Measurements from ENCODE around the gene PFKP.

Gene PFKP

GRCh38 chr10:3111621-3112163, 44.3 kb downstream of the PFKP start:
- peaks cover 33% of the 10 kb centered on the region for H3K36me3 ChIP-seq (ENCODE audit: control insufficient read depth, insufficient read depth, low read length)
- H3K9me3 ChIP-seq (ENCODE audit: control insufficient read depth, low read length): no peaks in the 10 kb centered on the region
- no peaks in the 10 kb centered on the region for H3K4me1 ChIP-seq (ENCODE audit: control insufficient read depth, insufficient read depth, low read length)
- WGBS, 2 experiments: 79% methylated on average over 15 of the region's 15 CpGs
- H3K27ac ChIP-seq (ENCODE audit: insufficient read depth, low read depth, low read length, poor library complexity, severe bottlenecking): no peak overlapping the region
- no peaks in the 10 kb centered on the region for H3K27me3 ChIP-seq (ENCODE audit: control insufficient read depth, insufficient read depth, low read length, poor library complexity, severe bottlenecking)
- H3K4me3 ChIP-seq (ENCODE audit: insufficient read depth, low read depth, low read length): no peak overlapping the region

GRCh38 chr10:3113343-3113720, 46.0 kb downstream of the PFKP start:
- H3K27ac ChIP-seq (ENCODE audit: insufficient read depth, low read depth, low read length, poor library complexity, severe bottlenecking): no peak overlapping the region
- WGBS, 2 experiments: 97% methylated on average over 19 of the region's 19 CpGs
- no peaks in the 10 kb centered on the region for H3K4me1 ChIP-seq (ENCODE audit: control insufficient read depth, insufficient read depth, low read length)
- H3K27me3 ChIP-seq (ENCODE audit: control insufficient read depth, insufficient read depth, low read length, poor library complexity, severe bottlenecking): no peaks in the 10 kb centered on the region
- H3K36me3 ChIP-seq (ENCODE audit: control insufficient read depth, insufficient read depth, low read length): peaks cover 26% of the 10 kb centered on the region
- H3K9me3 ChIP-seq (ENCODE audit: control insufficient read depth, low read length): no peaks in the 10 kb centered on the region
- no peak overlapping the region for H3K4me3 ChIP-seq (ENCODE audit: insufficient read depth, low read depth, low read length)

- 95 to 97% methylated on average over 8 of the region's 8 CpGs for WGBS, 2 experiments
- Histone ChIP-seq H3K27me3 (ENCODE audit: control insufficient read depth, insufficient read depth, low read length, poor library complexity, severe bottlenecking) (no peaks in the 10 kb centered on the region), H3K27ac (ENCODE audit: insufficient read depth, low read depth, low read length, poor library complexity, severe bottlenecking) (no peak overlapping the region), H3K36me3 (ENCODE audit: control insufficient read depth, insufficient read depth, low read length) (peaks cover 14% of the 10 kb centered on the region), H3K4me3 (ENCODE audit: insufficient read depth, low read depth, low read length) (no peak overlapping the region), H3K9me3 (ENCODE audit: control insufficient read depth, low read length) (no peaks in the 10 kb centered on the region), H3K4me1 (ENCODE audit: control insufficient read depth, insufficient read depth, low read length) (no peaks in the 10 kb centered on the region)
These were observed 48.3 kb downstream of the PFKP start for GRCh38 chr10:3115685-3116084.

- peaks cover 10% of the 10 kb centered on the region for H3K36me3 ChIP-seq (ENCODE audit: control insufficient read depth, insufficient read depth, low read length)
- no peak overlapping the region for H3K4me3 ChIP-seq (ENCODE audit: insufficient read depth, low read depth, low read length)
- 86 to 91% methylated on average over 18 to 20 of the region's 20 CpGs for WGBS, 2 experiments
- H3K4me1 ChIP-seq (ENCODE audit: control insufficient read depth, insufficient read depth, low read length): no peaks in the 10 kb centered on the region
- no peaks in the 10 kb centered on the region for H3K9me3 ChIP-seq (ENCODE audit: control insufficient read depth, low read length)
- no peaks in the 10 kb centered on the region for H3K27me3 ChIP-seq (ENCODE audit: control insufficient read depth, insufficient read depth, low read length, poor library complexity, severe bottlenecking)
- no peak overlapping the region for H3K27ac ChIP-seq (ENCODE audit: insufficient read depth, low read depth, low read length, poor library complexity, severe bottlenecking)
These were observed 49.3 kb downstream of the PFKP start for GRCh38 chr10:3116508-3117100.

- H3K27me3 ChIP-seq (ENCODE audit: control insufficient read depth, insufficient read depth, low read length, poor library complexity, severe bottlenecking): no peaks in the 10 kb centered on the region
- 96% methylated on average over 12 of the region's 12 CpGs for whole genome bisulfite sequencing, 2 experiments
- H3K4me3 ChIP-seq (ENCODE audit: insufficient read depth, low read depth, low read length): no peak overlapping the region
- no peaks in the 10 kb centered on the region for H3K9me3 ChIP-seq (ENCODE audit: control insufficient read depth, low read length)
- H3K36me3 ChIP-seq (ENCODE audit: control insufficient read depth, insufficient read depth, low read length): peaks cover 10% of the 10 kb centered on the region
- H3K4me1 ChIP-seq (ENCODE audit: control insufficient read depth, insufficient read depth, low read length): no peaks in the 10 kb centered on the region
- no peak overlapping the region for H3K27ac ChIP-seq (ENCODE audit: insufficient read depth, low read depth, low read length, poor library complexity, severe bottlenecking)
These were observed 50.1 kb downstream of the PFKP start for GRCh38 chr10:3117486-3117885.

GRCh38 chr10:3118641-3119091, 51.3 kb downstream of the PFKP start:
- Histone ChIP-seq H3K4me1 (ENCODE audit: control insufficient read depth, insufficient read depth, low read length) (no peaks in the 10 kb centered on the region), H3K36me3 (ENCODE audit: control insufficient read depth, insufficient read depth, low read length) (peaks cover 2% of the 10 kb centered on the region), H3K9me3 (ENCODE audit: control insufficient read depth, low read length) (no peaks in the 10 kb centered on the region), H3K27me3 (ENCODE audit: control insufficient read depth, insufficient read depth, low read length, poor library complexity, severe bottlenecking) (no peaks in the 10 kb centered on the region), H3K27ac (ENCODE audit: insufficient read depth, low read depth, low read length, poor library complexity, severe bottlenecking) (no peak overlapping the region), H3K4me3 (ENCODE audit: insufficient read depth, low read depth, low read length) (no peak overlapping the region)
- 90 to 91% methylated on average over 32 of the region's 32 CpGs for WGBS, 2 experiments

GRCh38 chr10:3119796-3120459, 52.6 kb downstream of the PFKP start:
- WGBS, 2 experiments: 91 to 93% methylated on average over 31 of the region's 31 CpGs

GRCh38 chr10:3122034-3122433, 54.7 kb downstream of the PFKP start:
- 88% methylated on average over 14 of the region's 14 CpGs for WGBS, 2 experiments

More at GRCh38 chr10:3119796-3120459, 52.6 kb downstream of the PFKP start:
- Histone ChIP-seq H3K27me3 (ENCODE audit: control insufficient read depth, insufficient read depth, low read length, poor library complexity, severe bottlenecking) (no peaks in the 10 kb centered on the region), H3K4me1 (ENCODE audit: control insufficient read depth, insufficient read depth, low read length) (no peaks in the 10 kb centered on the region), H3K9me3 (ENCODE audit: control insufficient read depth, low read length) (no peaks in the 10 kb centered on the region), H3K27ac (ENCODE audit: insufficient read depth, low read depth, low read length, poor library complexity, severe bottlenecking) (no peak overlapping the region), H3K4me3 (ENCODE audit: insufficient read depth, low read depth, low read length) (no peak overlapping the region), H3K36me3 (ENCODE audit: control insufficient read depth, insufficient read depth, low read length) (peaks cover 10% of the 10 kb centered on the region)

GRCh38 chr10:3122486-3123205, 55.3 kb downstream of the PFKP start:
- Histone ChIP-seq H3K4me1 (ENCODE audit: control insufficient read depth, insufficient read depth, low read length) (peaks cover 13% of the 10 kb centered on the region), H3K27ac (ENCODE audit: insufficient read depth, low read depth, low read length, poor library complexity, severe bottlenecking) (no peak overlapping the region), H3K9me3 (ENCODE audit: control insufficient read depth, low read length) (no peaks in the 10 kb centered on the region), H3K4me3 (ENCODE audit: insufficient read depth, low read depth, low read length) (no peak overlapping the region), H3K27me3 (ENCODE audit: control insufficient read depth, insufficient read depth, low read length, poor library complexity, severe bottlenecking) (no peaks in the 10 kb centered on the region), H3K36me3 (ENCODE audit: control insufficient read depth, insufficient read depth, low read length) (peaks cover 18% of the 10 kb centered on the region)
- WGBS, 2 experiments: 95 to 96% methylated on average over 27 of the region's 27 CpGs

More at GRCh38 chr10:3122034-3122433, 54.7 kb downstream of the PFKP start:
- no peak overlapping the region for H3K4me3 ChIP-seq (ENCODE audit: insufficient read depth, low read depth, low read length)
- peaks cover 18% of the 10 kb centered on the region for H3K36me3 ChIP-seq (ENCODE audit: control insufficient read depth, insufficient read depth, low read length)
- no peak overlapping the region for H3K27ac ChIP-seq (ENCODE audit: insufficient read depth, low read depth, low read length, poor library complexity, severe bottlenecking)
- H3K9me3 ChIP-seq (ENCODE audit: control insufficient read depth, low read length): no peaks in the 10 kb centered on the region
- H3K27me3 ChIP-seq (ENCODE audit: control insufficient read depth, insufficient read depth, low read length, poor library complexity, severe bottlenecking): no peaks in the 10 kb centered on the region
- peaks cover 13% of the 10 kb centered on the region for H3K4me1 ChIP-seq (ENCODE audit: control insufficient read depth, insufficient read depth, low read length)
